T-helper 1 cell treated with Interleukin-12 subunit alpha and Interleukin-12 subunit beta and Interleukin-4 antibody, amounts not matched to agents 30 ng/mL and 1 ng/mL, for 36 hours (primary cell): Measurements from ENCODE around the gene UBE2E2. TPM values are rescaled to one million over a fixed set of nuclear protein-coding genes. Genes with fewer than 3 reads are reported as not detected.

Experiments
- intact Hi-C: fragments of 100-400 bp; cut with micrococcal nuclease; formaldehyde crosslinking; loops from one replicate; pipeline ENCODE4 v1.15.1; 2024
- total RNA-seq: library from RNA; stranded (reverse); gene quantifications from 2 replicates; pipeline ENCODE4 v1.2.3, GENCODE V29; 2022

UBE2E2 gene
- total RNA-seq, 1 donor from 2014 or later: 3.9 TPM

GRCh38 chr3:23272820-23273219 is 69.7 kb downstream of the UBE2E2 start:
- intact Hi-C loops: no loop called here

- intact Hi-C loops: no loop called here
Observed at GRCh38 chr3:23275061-23275460, 71.9 kb downstream of the UBE2E2 start.

- intact Hi-C loops: no loop called here
Observed at GRCh38 chr3:23275814-23276213, 72.7 kb downstream of the UBE2E2 start.

GRCh38 chr3:23276913-23277658 is 74.0 kb downstream of the UBE2E2 start:
- intact Hi-C loops: no loop called here

GRCh38 chr3:23277688-23278087 is 74.6 kb downstream of the UBE2E2 start:
- intact Hi-C loops: no loop called here

GRCh38 chr3:23283625-23284024 is 80.5 kb downstream of the UBE2E2 start:
- intact Hi-C loops: no loop called here

GRCh38 chr3:23288286-23288685 is 85.2 kb downstream of the UBE2E2 start:
- intact Hi-C loops: no loop called here

- intact Hi-C loops: no loop called here
Observed at GRCh38 chr3:23288715-23289114, 85.6 kb downstream of the UBE2E2 start.

- intact Hi-C loops: no loop called here
Observed at GRCh38 chr3:23292432-23292831, 89.3 kb downstream of the UBE2E2 start.

GRCh38 chr3:23294770-23295387 is 91.8 kb downstream of the UBE2E2 start:
- intact Hi-C loops: no loop called here

- intact Hi-C loops: no loop called here
Observed at GRCh38 chr3:23301819-23302218, 98.7 kb downstream of the UBE2E2 start.

- intact Hi-C loops: no loop called here
Observed at GRCh38 chr3:23302271-23302670, 99.1 kb downstream of the UBE2E2 start.

GRCh38 chr3:23303601-23304217 is 100.6 kb downstream of the UBE2E2 start:
- intact Hi-C loops: no loop called here

- intact Hi-C loops: no loop called here
Observed at GRCh38 chr3:23304424-23304823, 101.3 kb downstream of the UBE2E2 start.

GRCh38 chr3:23308986-23309625 is 106.0 kb downstream of the UBE2E2 start:
- intact Hi-C loops: no loop called here

GRCh38 chr3:23312866-23313265 is 109.7 kb downstream of the UBE2E2 start:
- intact Hi-C loops: no loop called here

GRCh38 chr3:23314981-23315762 is 112.0 kb downstream of the UBE2E2 start:
- intact Hi-C loops: no loop called here

GRCh38 chr3:23316924-23317323 is 113.8 kb downstream of the UBE2E2 start:
- intact Hi-C loops: no loop called here

- intact Hi-C loops: no loop called here
Observed at GRCh38 chr3:23319366-23320312, 116.5 kb downstream of the UBE2E2 start.
